ENCODE data around the gene TACR1. TPM values are rescaled to one million over a fixed set of nuclear protein-coding genes. Genes with fewer than 3 reads are reported as not detected.

Gene TACR1
- total RNA-seq, 3 donors from 2014 or later = 1.3 to 5.9 (median 2.4) TPM

GRCh38 chr2:75140288-75140687 is 59.0 kb downstream of the TACR1 start:
- Histone ChIP-seq H3K4me3 (no peak overlapping the region), H3K9me3 (no peaks in the 10 kb centered on the region), H3K4me1 (peaks cover 0 to 7% of the 10 kb centered on the region in 2 donors), H3K36me3 (no peaks in the 10 kb centered on the region), H3K27me3 (no peaks in the 10 kb centered on the region), H3K27ac (no peak overlapping the region)
- DNase-seq (ENCODE audit: low spot score in 2 of 2) = no peak
- TF ChIP-seq POLR2AphosphoS5 (IDR thresholded peaks at IDR 0.05) = no peak
- no peak for TF ChIP-seq POLR2A (IDR thresholded peaks at IDR 0.05)
- TF ChIP-seq CTCF (IDR thresholded peaks at IDR 0.05) = no peak
- intact Hi-C loops (cut with DNase I; ENCODE audit: low total_unique reads) = no loop called here

DNA sequence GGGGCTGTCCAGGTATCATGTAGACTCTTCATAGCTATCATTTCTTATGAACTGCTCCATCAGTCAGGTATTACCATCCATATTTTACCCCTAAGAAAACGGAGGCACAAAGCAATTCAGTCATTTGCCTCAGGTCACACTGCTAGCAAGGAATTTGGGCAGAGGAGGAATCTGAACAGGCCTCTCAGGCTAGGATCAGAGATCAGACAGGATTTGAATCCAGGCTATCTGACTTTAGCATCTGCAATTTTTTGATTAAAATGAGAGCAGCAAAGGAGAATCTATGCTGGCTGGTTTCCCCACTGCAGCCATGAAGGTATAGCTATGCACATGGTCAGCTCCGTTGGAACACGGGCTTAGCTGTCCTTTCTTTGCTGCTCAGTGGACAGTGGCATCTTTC is 60.1 kb downstream of the TACR1 start:
- TF ChIP-seq CTCF (IDR thresholded peaks at IDR 0.05) (no peak), POLR2A (IDR thresholded peaks at IDR 0.05) (no peak), POLR2AphosphoS5 (IDR thresholded peaks at IDR 0.05) (no peak)
- Histone ChIP-seq H3K27ac (no peak overlapping the region), H3K4me1 (peaks cover 0 to 7% of the 10 kb centered on the region in 2 donors), H3K4me3 (no peak overlapping the region), H3K36me3 (no peaks in the 10 kb centered on the region), H3K9me3 (no peaks in the 10 kb centered on the region), H3K27me3 (no peaks in the 10 kb centered on the region)
- intact Hi-C loops (cut with DNase I; ENCODE audit: low total_unique reads) = no loop called here
- DNase-seq (ENCODE audit: low spot score in 2 of 2) = no peak

- no peak for TF ChIP-seq POLR2A (IDR thresholded peaks at IDR 0.05)
- TF ChIP-seq POLR2AphosphoS5 (IDR thresholded peaks at IDR 0.05) = no peak
- TF ChIP-seq CTCF (IDR thresholded peaks at IDR 0.05) = no peak
- H3K27me3 ChIP-seq = no peaks in the 10 kb centered on the region
- no peak overlapping the region for H3K4me3 ChIP-seq
- peaks cover 0 to 7% of the 10 kb centered on the region in 2 donors for H3K4me1 ChIP-seq
- intact Hi-C loops (cut with DNase I; ENCODE audit: low total_unique reads) = no loop called here
- no peaks in the 10 kb centered on the region for H3K9me3 ChIP-seq
- no peaks in the 10 kb centered on the region for H3K36me3 ChIP-seq
- DNase-seq (ENCODE audit: low spot score in 2 of 2) = no peak
- no peak overlapping the region for H3K27ac ChIP-seq
Observed at GRCh38 chr2:75138528-75138927, 60.8 kb downstream of the TACR1 start.

DNA sequence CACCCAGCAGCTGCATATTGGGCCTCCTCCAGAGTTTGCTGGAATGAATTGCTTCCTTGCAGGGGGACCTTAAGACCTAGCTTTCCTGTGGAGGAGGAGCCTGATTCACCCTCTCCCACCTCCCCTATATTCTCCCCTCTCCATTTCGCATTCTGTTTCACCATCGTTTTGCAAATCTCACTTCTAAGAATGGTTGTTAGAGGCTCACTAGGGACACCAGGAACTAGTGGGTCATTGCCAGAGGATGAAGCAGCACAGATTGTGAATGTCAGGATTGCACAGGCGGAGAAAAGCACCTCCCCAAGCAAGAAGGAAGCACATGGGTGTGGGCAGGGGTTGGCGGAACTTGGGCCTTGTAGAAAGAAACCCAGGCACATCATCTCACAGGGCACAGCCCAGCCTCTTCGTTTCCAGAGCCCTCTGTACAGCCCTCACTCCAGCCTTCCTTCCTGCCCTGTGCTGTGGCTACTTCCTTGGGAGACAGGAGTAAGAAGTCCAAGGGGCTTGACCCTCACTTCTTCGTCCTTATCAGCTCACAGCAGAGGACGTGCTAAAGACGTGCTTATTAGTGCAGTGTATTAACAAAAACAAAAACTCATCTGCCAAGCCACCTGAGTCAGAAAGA is 63.4 kb downstream of the TACR1 start:
- no peak for DNase-seq (ENCODE audit: low spot score in 2 of 2)
- Histone ChIP-seq H3K9me3 (no peaks in the 10 kb centered on the region), H3K27ac (no peak overlapping the region), H3K4me3 (no peak overlapping the region), H3K36me3 (no peaks in the 10 kb centered on the region), H3K27me3 (no peaks in the 10 kb centered on the region), H3K4me1 (no peaks in the 10 kb centered on the region)
- no peak for TF ChIP-seq CTCF (IDR thresholded peaks at IDR 0.05)
- TF ChIP-seq POLR2A (IDR thresholded peaks at IDR 0.05) = no peak
- TF ChIP-seq POLR2AphosphoS5 (IDR thresholded peaks at IDR 0.05) = no peak
- intact Hi-C loops (cut with DNase I; ENCODE audit: low total_unique reads) = no loop called here

DNA sequence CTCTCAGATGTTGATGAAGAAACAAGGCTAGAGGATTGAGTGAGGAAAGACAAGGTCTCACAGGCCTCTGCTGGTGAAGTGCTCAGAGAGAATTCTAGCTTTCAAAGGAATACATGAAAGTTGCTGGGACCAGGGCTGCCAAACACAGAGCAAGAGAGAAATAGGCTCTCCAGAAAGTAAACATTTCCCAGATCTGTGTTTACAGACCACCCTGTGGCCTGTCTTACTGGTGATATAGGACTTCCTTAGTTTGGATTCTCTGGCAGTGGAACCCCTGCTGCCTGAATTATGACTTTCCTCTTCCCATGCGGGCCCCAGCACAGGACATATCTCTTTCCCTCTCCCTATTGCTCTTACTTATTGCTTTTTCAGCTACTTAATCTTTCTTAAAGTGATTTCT is 64.5 kb downstream of the TACR1 start:
- TF ChIP-seq POLR2AphosphoS5 (IDR thresholded peaks at IDR 0.05) = no peak
- no peaks in the 10 kb centered on the region for H3K9me3 ChIP-seq
- no peaks in the 10 kb centered on the region for H3K4me1 ChIP-seq
- H3K36me3 ChIP-seq = no peaks in the 10 kb centered on the region
- DNase-seq (ENCODE audit: low spot score in 2 of 2) = no peak
- no peaks in the 10 kb centered on the region for H3K27me3 ChIP-seq
- no peak overlapping the region for H3K4me3 ChIP-seq
- intact Hi-C loops (cut with DNase I; ENCODE audit: low total_unique reads) = no loop called here
- peak overlapping the region in 1 of 2 donors; percentile 12 for H3K27ac ChIP-seq

Data from breast epithelium (tissue), 4 donors.